Measurements from ENCODE around the gene B9D1. TPM values are rescaled to one million over a fixed set of nuclear protein-coding genes. Genes with fewer than 3 reads are reported as not detected.

Gene B9D1
- total and polyA plus RNA-seq, 9 of the 15 experiments (the other 6 are each of a cell fraction or from before 2014, with no cell fraction given), result 8.9 to 28.0 (median 17.9) TPM

DNA sequence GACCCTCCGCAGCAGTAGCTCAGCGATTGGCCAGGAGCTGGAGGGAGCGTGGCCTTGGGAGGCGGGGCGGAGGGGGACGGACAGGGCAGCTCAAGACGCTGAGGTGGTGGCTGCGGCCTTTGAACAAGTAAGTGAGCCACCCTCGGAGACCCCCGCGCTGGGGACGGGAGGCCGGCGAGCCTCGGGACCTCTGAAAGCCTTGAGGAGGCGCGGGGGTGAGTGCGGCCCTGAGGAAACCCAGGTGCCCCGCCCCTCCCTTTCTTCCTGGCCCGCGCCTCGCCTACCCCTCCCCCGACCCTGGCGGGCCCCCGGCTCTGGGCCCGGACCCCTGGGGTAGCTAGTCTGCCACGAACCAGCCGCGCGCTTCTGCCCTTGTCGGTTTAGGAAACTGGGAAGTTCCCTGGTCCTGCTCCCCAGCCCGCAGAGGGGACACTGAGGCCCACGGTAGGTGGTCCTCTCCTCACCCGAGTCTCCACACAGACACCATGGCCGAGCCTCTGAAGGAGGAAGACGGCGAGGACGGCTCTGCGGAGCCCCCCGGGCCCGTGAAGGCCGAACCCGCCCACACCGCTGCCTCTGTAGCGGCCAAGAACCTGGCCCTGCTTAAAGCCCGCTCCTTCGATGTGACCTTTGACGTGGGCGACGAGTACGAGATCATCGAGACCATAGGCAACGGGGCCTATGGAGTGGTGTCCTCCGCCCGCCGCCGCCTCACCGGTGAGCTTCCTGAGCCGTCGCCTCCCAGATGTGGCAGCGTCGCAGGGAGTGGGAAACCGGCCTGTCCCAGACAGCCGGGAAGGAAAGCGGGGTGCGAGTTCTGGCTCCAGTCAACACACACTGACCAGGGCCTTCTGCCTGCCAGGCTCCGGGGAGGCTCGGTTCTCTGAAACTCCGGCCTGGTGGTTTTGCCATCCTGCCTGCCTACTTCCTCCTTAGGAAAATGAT, 16.2 kb upstream of the B9D1 start, which contains the start of gene MAPK7:
TSS of gene MAPK7 (plus strand) at position 83 of the 945 bp plus-strand sequence. CDS start at position 486, 403 bp downstream.
- Histone ChIP-seq H3K9me1 (ENCODE audit: control insufficient read depth, insufficient read depth, low read length) (no peaks in the 10 kb centered on the region), H4K20me1 (replicated peaks; ENCODE audit: control insufficient read depth, insufficient read depth, low read length) (no peaks in the 10 kb centered on the region), H3K9me3 (replicated peaks; ENCODE audit: control insufficient read depth, insufficient read depth, low read depth, low read length) (no peaks in the 10 kb centered on the region), H3K27ac (ENCODE audit: extremely low read depth, low read depth, low read length) (peak within 1 kb of the TSS; percentile 83), H3K79me2 (ENCODE audit: control insufficient read depth, insufficient read depth, low read length) (peaks cover 9% of the 10 kb centered on the region; the same call in 2 of the 3 replicates), H3K27me3 (ENCODE audit: control insufficient read depth in 2 of 2, insufficient read depth in 2 of 2, low read length in 2 of 2) (no peaks in the 10 kb centered on the region; a peak in 1 of 5 replicates), H3K9ac (ENCODE audit: insufficient read depth in 1 of 2, low read depth in 2 of 2, low read length in 2 of 2) (peak within 1 kb of the TSS; percentile 83 to 94), H3K4me1 (replicated peaks in 1 of 2; ENCODE audit: control insufficient read depth in 2 of 2, insufficient read depth in 2 of 2, low read length in 2 of 2) (peaks cover 0 to 11% of the 10 kb centered on the region in 2 experiments; a peak in 3 of 5 replicates), H2AFZ (ENCODE audit: low read depth, low read length) (peak within 1 kb of the TSS; percentile 98), H3K36me3 (ENCODE audit: control insufficient read depth, insufficient read depth, low read length) (peaks cover 21% of the 10 kb centered on the region; the same call in 1 of the 3 replicates), H3K4me2 (ENCODE audit: insufficient read depth, low read length) (peak within 1 kb of the TSS; percentile 87), H3K4me3 (peak within 1 kb of the TSS; percentile 65)
- WGBS (ENCODE audit: insufficient coverage, low coverage, missing lambda C conversion rate), result 12% methylated on average over 24 of the region's 69 CpGs
- ATAC-seq (peak; percentile 2; the same call in 2 of the 3 replicates), FAIRE-seq (no peak), DNase-seq (ENCODE audit: extremely low read depth in 1 of 4, low spot score in 3 of 4) (peak in 2 of 4 experiments; percentile 27 to 32)
- BruUV-seq (replicated peaks), result no TSS peak
- POLR2A ChIA-PET, result interaction anchor here (0.9 to 2.2 kb wide), 6 partner anchors 8 to 55 kb away, joined by 3 to 11 read pairs (median 7); partner anchors contain the start of genes B9D1 and MFAP4
- CTCF ChIA-PET (ENCODE audit: low intra/inter-chr PET ratio), result no interaction called here
- in situ Hi-C loops (cut with MboI) (no loop called here), intact Hi-C loops (cut with micrococcal nuclease) (no loop called here)
- TF ChIP-seq ZNF57 (CRISPR knock-in tag; IDR thresholded peaks at IDR 0.05) (no peak), ZNF24 (IDR thresholded peaks at IDR 0.05) (no peak), HDAC1 (IDR thresholded peaks at IDR 0.05) (0 out of 4 replicates have a peak, but pooled peaks of 1 of the 2 experiments have one; percentile 39), ELF1 (tag; IDR thresholded peaks at IDR 0.05) (no peak), TEAD2 (tag; IDR thresholded peaks at IDR 0.05) (no peak), RAD21 (CRISPR knock-in tag; conservative IDR thresholded peaks at IDR 0.05 in 1 of 2, IDR thresholded peaks at IDR 0.05 in 1 of 2) (no peak)
- TF ChIP-seq, protein P1, sequence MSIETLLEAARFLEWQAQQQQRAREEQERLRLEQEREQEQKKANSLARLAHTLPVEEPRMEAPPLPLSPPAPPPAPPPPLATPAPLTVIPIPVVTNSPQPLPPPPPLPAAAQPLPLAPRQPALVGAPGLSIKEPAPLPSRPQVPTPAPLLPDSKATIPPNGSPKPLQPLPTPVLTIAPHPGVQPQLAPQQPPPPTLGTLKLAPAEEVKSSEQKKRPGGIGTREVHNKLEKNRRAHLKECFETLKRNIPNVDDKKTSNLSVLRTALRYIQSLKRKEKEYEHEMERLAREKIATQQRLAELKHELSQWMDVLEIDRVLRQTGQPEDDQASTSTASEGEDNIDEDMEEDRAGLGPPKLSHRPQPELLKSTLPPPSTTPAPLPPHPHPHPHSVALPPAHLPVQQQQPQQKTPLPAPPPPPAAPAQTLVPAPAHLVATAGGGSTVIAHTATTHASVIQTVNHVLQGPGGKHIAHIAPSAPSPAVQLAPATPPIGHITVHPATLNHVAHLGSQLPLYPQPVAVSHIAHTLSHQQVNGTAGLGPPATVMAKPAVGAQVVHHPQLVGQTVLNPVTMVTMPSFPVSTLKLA (conservative IDR thresholded peaks at IDR 0.05), result peak in 1 of 2 experiments; percentile 30; a peak in 1 of 4 replicates
- TF ChIP-seq, protein P2, sequence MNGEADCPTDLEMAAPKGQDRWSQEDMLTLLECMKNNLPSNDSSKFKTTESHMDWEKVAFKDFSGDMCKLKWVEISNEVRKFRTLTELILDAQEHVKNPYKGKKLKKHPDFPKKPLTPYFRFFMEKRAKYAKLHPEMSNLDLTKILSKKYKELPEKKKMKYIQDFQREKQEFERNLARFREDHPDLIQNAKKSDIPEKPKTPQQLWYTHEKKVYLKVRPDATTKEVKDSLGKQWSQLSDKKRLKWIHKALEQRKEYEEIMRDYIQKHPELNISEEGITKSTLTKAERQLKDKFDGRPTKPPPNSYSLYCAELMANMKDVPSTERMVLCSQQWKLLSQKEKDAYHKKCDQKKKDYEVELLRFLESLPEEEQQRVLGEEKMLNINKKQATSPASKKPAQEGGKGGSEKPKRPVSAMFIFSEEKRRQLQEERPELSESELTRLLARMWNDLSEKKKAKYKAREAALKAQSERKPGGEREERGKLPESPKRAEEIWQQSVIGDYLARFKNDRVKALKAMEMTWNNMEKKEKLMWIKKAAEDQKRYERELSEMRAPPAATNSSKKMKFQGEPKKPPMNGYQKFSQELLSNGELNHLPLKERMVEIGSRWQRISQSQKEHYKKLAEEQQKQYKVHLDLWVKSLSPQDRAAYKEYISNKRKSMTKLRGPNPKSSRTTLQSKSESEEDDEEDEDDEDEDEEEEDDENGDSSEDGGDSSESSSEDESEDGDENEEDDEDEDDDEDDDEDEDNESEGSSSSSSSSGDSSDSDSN (IDR thresholded peaks at IDR 0.05; ENCODE audit: borderline replicate concordance in 1 of 2, low read depth in 2 of 2, low read length in 2 of 2), result no peak
- TF ChIP-seq, protein P3, sequence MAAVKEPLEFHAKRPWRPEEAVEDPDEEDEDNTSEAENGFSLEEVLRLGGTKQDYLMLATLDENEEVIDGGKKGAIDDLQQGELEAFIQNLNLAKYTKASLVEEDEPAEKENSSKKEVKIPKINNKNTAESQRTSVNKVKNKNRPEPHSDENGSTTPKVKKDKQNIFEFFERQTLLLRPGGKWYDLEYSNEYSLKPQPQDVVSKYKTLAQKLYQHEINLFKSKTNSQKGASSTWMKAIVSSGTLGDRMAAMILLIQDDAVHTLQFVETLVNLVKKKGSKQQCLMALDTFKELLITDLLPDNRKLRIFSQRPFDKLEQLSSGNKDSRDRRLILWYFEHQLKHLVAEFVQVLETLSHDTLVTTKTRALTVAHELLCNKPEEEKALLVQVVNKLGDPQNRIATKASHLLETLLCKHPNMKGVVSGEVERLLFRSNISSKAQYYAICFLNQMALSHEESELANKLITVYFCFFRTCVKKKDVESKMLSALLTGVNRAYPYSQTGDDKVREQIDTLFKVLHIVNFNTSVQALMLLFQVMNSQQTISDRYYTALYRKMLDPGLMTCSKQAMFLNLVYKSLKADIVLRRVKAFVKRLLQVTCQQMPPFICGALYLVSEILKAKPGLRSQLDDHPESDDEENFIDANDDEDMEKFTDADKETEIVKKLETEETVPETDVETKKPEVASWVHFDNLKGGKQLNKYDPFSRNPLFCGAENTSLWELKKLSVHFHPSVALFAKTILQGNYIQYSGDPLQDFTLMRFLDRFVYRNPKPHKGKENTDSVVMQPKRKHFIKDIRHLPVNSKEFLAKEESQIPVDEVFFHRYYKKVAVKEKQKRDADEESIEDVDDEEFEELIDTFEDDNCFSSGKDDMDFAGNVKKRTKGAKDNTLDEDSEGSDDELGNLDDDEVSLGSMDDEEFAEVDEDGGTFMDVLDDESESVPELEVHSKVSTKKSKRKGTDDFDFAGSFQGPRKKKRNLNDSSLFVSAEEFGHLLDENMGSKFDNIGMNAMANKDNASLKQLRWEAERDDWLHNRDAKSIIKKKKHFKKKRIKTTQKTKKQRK (IDR thresholded peaks at IDR 0.05; ENCODE audit: borderline replicate concordance, low read depth, low read length), result no peak
- TF ChIP-seq, protein P4, sequence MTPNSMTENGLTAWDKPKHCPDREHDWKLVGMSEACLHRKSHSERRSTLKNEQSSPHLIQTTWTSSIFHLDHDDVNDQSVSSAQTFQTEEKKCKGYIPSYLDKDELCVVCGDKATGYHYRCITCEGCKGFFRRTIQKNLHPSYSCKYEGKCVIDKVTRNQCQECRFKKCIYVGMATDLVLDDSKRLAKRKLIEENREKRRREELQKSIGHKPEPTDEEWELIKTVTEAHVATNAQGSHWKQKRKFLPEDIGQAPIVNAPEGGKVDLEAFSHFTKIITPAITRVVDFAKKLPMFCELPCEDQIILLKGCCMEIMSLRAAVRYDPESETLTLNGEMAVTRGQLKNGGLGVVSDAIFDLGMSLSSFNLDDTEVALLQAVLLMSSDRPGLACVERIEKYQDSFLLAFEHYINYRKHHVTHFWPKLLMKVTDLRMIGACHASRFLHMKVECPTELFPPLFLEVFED (CRISPR knock-in tag; conservative IDR thresholded peaks at IDR 0.05), result no peak

Measured in K562 (cell line).